ENCODE measurements around the gene GPM6B. TPM values are rescaled to one million over a fixed set of nuclear protein-coding genes. Genes with fewer than 3 reads are reported as not detected.

Gene GPM6B
- total RNA-seq, 6 donors from 2014 or later, result 5.2 to 29.6 (median 21.8) TPM

- H3K27ac ChIP-seq, result no peak overlapping the region
- TF ChIP-seq CTCF (IDR thresholded peaks at IDR 0.05) (no peak), POLR2AphosphoS5 (IDR thresholded peaks at IDR 0.05) (no peak), EP300 (IDR thresholded peaks at IDR 0.05) (no peak), POLR2A (IDR thresholded peaks at IDR 0.05) (no peak)
- WGBS, 2 donors, result 31 to 61% methylated on average over 4 of the region's 4 CpGs
- ATAC-seq (ENCODE audit: low FRiP score in 2 of 2) (no peak), DNase-seq (no peak)
- no peaks in the 10 kb centered on the region for H3K4me1 ChIP-seq
- no peaks in the 10 kb centered on the region for H3K27me3 ChIP-seq
- H3K4me3 ChIP-seq, result no peak overlapping the region
- H3K9me3 ChIP-seq, result no peaks in the 10 kb centered on the region
- H3K36me3 ChIP-seq, result no peaks in the 10 kb centered on the region
Measured at GRCh38 chrX:13835825-13836224, 18.9 kb upstream of the GPM6B start.

- TF ChIP-seq CTCF (IDR thresholded peaks at IDR 0.05) (no peak), POLR2AphosphoS5 (IDR thresholded peaks at IDR 0.05) (no peak), EP300 (IDR thresholded peaks at IDR 0.05) (no peak)
- WGBS, 2 donors, result 87 to 96% methylated on average over 2 of the region's 2 CpGs
Measured at GRCh38 chrX:13834355-13834754, 17.5 kb upstream of the GPM6B start.

GRCh38 chrX:13829983-13830382, 13.1 kb upstream of the GPM6B start:
- H3K9me3 ChIP-seq, result no peaks in the 10 kb centered on the region
- no peak overlapping the region for H3K4me3 ChIP-seq
- ATAC-seq (ENCODE audit: low FRiP score in 2 of 2) (no peak), DNase-seq (no peak)
- 85 to 94% methylated on average over 4 to 5 of the region's 5 CpGs for WGBS, 2 donors
- H3K4me1 ChIP-seq, result no peaks in the 10 kb centered on the region
- H3K36me3 ChIP-seq, result no peaks in the 10 kb centered on the region
- TF ChIP-seq POLR2AphosphoS5 (IDR thresholded peaks at IDR 0.05) (no peak), CTCF (IDR thresholded peaks at IDR 0.05) (no peak), POLR2A (IDR thresholded peaks at IDR 0.05) (no peak), EP300 (IDR thresholded peaks at IDR 0.05) (no peak)
- no peaks in the 10 kb centered on the region for H3K27me3 ChIP-seq
- no peak overlapping the region for H3K27ac ChIP-seq

More at GRCh38 chrX:13834355-13834754, 17.5 kb upstream of the GPM6B start:
- ATAC-seq (ENCODE audit: low FRiP score in 2 of 2) (no peak), DNase-seq (no peak)
- Histone ChIP-seq H3K27ac (no peak overlapping the region), H3K4me1 (no peaks in the 10 kb centered on the region), H3K27me3 (no peaks in the 10 kb centered on the region), H3K36me3 (no peaks in the 10 kb centered on the region), H3K9me3 (no peaks in the 10 kb centered on the region), H3K4me3 (no peak overlapping the region)

- Histone ChIP-seq H3K9me3 (no peaks in the 10 kb centered on the region), H3K4me1 (no peaks in the 10 kb centered on the region), H3K36me3 (no peaks in the 10 kb centered on the region), H3K4me3 (no peak overlapping the region), H3K27me3 (no peaks in the 10 kb centered on the region), H3K27ac (no peak overlapping the region)
- DNase-seq (no peak), ATAC-seq (ENCODE audit: low FRiP score in 2 of 2) (no peak)
- TF ChIP-seq POLR2A (IDR thresholded peaks at IDR 0.05), result no peak
- no peak for TF ChIP-seq EP300 (IDR thresholded peaks at IDR 0.05)
- TF ChIP-seq POLR2AphosphoS5 (IDR thresholded peaks at IDR 0.05), result no peak
- no peak for TF ChIP-seq CTCF (IDR thresholded peaks at IDR 0.05)
- 79 to 95% methylated on average over 3 to 4 of the region's 4 CpGs for WGBS, 2 donors
Measured at GRCh38 chrX:13828392-13828791, 11.5 kb upstream of the GPM6B start.

- DNase-seq (no peak), ATAC-seq (ENCODE audit: low FRiP score in 2 of 2) (no peak)
- Histone ChIP-seq H3K9me3 (no peaks in the 10 kb centered on the region), H3K4me3 (no peak overlapping the region), H3K27me3 (no peaks in the 10 kb centered on the region), H3K4me1 (no peaks in the 10 kb centered on the region), H3K36me3 (no peaks in the 10 kb centered on the region), H3K27ac (no peak overlapping the region)
- WGBS, 2 donors, result 88 to 91% methylated on average over 9 of the region's 9 CpGs
- no peak for TF ChIP-seq POLR2A (IDR thresholded peaks at IDR 0.05)
- no peak for TF ChIP-seq CTCF (IDR thresholded peaks at IDR 0.05)
- no peak for TF ChIP-seq EP300 (IDR thresholded peaks at IDR 0.05)
- TF ChIP-seq POLR2AphosphoS5 (IDR thresholded peaks at IDR 0.05), result no peak
Measured at GRCh38 chrX:13827298-13828090, 10.6 kb upstream of the GPM6B start.
